ENCODE measurements around the gene CAV2.
"Not testable (repeated sequence)": the region's sequence is repeated elsewhere in the genome, so short reads cannot be mapped to it uniquely, and the experiment has no call there.

CAV2 gene, protein sequence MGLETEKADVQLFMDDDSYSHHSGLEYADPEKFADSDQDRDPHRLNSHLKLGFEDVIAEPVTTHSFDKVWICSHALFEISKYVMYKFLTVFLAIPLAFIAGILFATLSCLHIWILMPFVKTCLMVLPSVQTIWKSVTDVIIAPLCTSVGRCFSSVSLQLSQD

DNA sequence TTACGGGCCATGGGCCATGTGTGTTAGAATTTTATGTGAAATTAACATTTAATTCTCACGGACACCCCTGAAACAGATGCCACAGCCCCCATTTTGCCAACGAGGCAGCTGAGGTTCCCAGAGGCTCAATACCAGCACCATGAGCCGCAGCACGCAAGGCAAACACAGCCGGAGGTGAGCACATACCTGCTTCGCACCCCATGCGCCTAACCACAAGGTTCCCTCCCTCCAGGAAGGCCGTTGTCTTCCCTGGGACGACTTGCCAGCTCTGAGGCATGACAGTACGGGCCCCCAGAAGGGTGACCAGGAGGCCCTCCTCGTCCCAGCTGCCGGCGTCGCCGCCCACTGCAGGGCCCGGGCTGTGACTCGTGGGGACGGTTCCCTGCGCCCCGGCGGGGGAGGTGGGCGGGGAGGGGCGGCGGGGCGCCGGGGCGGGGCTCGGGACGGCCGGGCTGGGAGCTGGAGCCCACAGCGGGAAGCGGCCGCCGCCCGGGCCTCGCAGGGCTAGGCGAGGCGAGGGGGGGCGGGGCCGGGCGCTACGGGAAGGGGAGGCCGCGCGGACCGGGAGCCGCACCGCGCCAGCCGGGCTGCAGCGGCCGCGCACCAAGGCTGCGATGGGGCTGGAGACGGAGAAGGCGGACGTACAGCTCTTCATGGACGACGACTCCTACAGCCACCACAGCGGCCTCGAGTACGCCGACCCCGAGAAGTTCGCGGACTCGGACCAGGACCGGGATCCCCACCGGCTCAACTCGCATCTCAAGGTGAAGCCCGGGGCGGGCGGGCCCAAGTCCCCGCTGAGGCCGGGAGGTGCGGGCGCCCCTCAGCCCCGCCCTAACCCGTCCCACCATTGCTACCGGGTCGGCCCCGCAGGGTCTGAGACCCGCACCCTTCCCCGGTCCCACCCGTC is at the start of gene CAV2:
TSS of gene CAV2 (plus strand) at position 571 of the 910 bp plus-strand sequence. CDS start at position 615, 44 bp downstream.
- no peak for DNase-seq

DNA sequence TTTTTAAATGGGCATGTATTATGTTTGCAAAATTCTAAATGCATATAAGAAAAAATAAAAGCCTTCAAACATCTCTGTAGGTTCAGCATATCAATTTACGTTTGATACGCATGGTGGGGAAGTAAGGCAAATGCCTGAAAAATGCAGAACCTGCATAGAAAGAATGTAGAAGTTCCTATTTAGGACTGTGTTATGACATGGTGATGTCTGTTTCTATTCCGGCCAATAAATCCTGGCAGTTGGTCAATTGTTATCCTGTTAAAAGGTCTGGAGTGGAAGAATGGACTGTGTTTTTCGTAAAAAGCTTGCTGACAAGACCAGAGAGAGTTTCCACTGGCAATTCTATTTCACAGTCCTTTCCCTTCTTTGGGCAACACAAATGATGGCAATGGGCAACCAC is 49.6 kb upstream of the CAV2 start:
- DNase-seq, result no peak

- DNase-seq, result no peak
Observed at GRCh38 chr7:116451957-116452729, 47.4 kb upstream of the CAV2 start.

DNA sequence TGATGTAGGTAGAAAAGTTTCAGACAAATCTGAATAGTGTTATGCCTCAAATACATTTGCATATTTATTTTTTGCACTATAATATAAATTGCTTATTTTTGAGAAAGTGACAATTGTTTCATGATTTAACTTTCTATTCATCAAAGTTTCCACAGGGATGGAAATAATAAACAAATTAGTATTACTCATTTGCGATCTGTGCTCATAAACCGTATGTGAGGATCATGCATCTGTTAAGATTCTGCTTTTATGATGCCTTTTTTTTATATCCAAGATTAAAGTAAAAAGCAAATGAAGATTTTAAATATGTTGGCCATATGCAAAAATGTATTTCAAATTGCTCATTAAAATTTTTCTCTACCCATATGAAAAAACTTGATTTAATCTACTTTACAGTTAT is 45.2 kb upstream of the CAV2 start:
- DNase-seq, result no peak

DNA sequence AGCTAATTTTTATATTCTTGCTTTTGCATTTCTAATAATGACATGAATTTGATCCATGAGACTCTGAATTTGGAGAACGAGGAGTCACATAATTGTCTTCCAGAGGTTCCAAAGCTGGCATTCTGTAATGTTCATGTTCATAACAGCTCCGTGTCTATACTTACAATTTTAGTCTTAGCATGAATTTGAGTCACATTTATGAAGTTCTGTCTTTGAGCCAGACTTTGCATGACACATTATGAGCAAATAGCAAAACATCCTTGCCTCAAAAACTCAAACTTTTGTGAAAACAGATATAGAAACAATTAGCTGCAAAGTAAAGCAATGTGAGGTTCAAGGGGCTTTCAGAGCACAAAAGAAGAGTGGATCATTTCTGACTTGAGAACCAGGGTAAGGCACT is 44.5 kb upstream of the CAV2 start:
- no peak for DNase-seq

DNA sequence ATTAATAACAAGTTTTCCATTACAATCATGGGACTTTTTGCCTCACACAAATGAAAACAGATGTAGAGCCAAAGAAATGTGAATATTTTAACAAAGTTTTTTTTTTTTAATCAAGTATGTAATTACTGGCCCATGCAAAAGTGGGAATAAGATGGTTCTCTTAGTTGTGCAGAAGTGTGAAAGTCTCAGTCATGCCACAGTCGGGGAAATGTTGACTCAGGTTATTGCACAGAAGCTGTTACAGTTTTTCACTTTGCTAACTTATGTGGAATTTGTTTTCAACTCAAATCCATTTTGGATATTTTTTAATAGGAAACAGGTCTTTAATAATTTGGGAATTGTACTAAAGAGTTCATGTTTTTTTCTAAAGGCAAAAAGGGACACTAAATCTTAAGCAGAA is 44.0 kb upstream of the CAV2 start:
- no peak for DNase-seq

DNA sequence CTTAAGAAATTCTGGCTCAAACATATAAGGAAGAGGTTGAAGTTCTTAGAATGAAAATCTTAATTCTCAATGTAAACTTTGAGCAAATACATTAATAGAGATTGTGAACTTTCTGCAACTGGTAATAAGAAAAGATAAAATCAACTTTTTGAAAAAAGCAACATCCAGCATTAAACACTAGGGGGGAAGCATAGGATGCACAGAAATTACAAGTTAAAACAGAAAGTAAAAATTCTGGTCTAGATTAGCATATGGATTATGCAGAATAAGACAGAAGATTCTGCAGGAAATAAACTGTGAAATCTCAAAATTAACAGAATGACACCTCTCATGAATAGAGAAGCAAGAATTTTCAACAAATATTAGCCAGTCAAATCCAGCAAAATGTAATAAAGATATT is 38.0 kb upstream of the CAV2 start:
- no peak for DNase-seq

GRCh38 chr7:116463956-116464355 is 35.6 kb upstream of the CAV2 start:
- DNase-seq, result no peak

DNA sequence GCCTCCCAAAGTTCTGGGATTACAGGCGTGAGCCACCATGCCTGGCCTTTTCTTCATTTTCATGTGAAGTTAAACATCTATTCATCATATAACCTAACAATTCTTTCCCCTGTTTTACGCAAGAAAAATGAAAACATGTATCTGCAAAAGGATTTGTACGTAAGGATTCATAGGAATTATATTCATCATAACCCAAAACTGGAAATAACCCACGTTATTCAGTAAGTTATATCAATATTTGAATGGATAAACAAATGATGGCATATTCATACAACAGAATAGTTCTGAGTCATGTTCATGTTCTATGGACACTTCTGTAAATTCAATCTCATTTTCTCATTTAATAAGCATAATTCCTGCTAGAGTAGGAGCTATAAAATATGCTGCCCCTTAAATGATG is 35.2 kb upstream of the CAV2 start:
- DNase-seq, result no peak

DNA sequence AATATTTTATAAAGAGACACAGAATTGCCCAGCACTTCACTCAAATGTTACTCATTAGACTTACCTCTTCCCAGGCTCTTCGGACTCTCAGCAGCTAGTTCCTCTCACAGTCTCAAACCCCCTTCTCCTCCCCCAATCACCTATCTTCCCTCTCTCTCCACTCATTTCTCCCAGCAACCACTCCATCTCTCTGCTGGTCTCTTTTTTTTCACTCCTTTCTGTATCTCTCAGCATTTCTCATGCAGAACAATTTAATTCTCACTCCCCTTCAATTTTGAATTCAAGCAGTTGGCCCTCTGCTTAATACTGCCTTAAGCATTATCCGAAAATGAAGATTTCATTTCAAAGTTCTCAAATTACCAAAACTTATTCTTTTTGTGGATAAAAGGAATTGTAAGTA is 34.4 kb upstream of the CAV2 start:
- no peak for DNase-seq

GRCh38 chr7:116468534-116468933 is 31.0 kb upstream of the CAV2 start:
- no peak for DNase-seq

DNA sequence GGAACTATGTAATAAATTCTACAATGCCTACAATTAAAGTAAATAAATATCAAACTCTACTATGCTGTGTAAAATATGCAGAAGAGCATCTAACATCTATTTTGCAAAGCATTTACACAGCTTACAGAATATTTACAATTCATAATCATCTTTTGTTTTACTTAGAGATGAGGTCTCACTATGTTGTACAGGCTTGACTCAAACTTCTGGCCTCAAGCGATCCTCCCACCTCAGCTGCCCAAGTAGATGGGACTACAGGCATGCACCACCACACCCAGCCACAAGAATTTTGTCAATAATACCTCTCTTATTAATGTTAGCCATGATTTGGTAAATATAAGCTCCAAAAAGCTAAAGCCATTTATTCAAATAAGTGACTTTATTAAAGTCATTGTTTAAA is 21.9 kb upstream of the CAV2 start:
- DNase-seq, result no peak

- no peak for DNase-seq
Observed at GRCh38 chr7:116478834-116479233, 20.7 kb upstream of the CAV2 start.

DNA sequence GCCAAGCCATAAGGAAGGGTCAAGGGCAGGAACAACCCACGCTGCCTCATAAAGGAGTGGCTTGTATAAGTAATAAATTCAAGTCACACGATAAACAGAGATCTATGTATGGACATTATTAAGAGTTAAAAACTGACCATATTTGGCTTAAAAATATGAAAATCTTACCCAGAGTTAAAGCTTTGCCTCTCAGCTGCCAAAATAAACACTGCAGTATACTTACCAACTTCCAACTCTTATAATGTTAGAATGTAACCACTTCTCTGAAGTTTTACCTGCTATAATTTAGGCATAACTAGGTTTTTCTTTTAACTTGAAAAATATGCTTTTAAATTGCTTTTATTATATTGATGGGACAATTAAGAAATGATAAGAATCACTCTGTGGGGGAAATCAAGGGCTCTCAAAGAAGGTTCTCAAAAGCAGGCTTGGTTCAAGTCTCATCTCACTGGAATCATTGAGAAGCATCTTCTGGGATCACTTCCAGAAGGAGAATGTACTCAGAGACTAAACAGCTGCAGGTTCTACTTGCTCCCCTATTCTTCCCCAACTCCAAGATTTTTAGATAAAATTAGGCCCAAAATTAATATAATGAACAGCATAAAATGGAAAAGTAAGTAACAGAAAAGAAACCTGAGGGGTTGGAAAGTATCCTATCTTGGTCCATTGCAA is 16.1 kb upstream of the CAV2 start:
- DNase-seq, result no peak

DNA sequence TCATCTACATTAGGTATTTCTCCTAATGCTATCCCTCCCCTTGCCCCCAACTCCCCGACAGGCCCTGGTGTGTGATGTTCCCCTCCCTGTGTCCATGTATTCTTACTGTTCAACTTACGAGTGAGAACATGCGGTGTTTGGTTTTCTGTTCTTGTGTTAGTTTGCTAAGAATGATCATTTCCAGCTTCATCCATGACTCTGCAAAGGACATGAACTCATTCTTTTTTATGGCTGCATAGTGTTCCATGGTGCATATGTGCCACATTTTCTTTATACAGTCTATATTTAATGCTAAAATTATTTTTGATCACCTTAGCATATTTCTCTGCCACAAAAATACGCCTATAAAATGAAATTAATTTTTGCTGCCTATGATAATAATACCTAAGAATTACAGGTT is 15.1 kb upstream of the CAV2 start:
- DNase-seq, result not testable (repeated sequence)

GRCh38 chr7:116487907-116488521 is 11.5 kb upstream of the CAV2 start:
- DNase-seq, result no peak

GRCh38 chr7:116490351-116490750 is 9.2 kb upstream of the CAV2 start:
- no peak for DNase-seq

- no peak for DNase-seq
Observed at GRCh38 chr7:116491887-116492653, 7.5 kb upstream of the CAV2 start.

DNA sequence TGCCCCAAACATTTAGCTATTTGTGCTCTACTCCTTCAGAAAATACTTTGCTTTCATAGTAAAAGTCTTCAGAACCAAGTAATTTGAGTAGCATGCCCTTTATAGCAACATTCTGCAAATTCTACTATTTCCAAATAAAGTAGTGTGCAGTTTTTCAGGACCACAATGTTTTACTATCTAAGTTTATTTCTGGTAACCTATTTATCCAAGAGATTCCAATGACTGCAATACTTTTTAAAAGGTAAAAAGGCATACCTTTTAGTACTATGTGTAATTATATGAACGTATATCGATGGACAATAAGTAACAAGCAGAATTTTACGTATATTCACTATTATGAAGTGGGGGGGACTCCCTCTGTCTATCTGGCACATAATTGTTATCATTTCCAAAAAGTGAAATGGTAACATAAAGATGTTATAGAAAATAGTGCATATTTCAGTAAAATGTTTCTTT is 6.9 kb upstream of the CAV2 start:
- DNase-seq, result no peak

GRCh38 chr7:116493449-116493848 is 6.1 kb upstream of the CAV2 start:
- DNase-seq, result no peak

DNA sequence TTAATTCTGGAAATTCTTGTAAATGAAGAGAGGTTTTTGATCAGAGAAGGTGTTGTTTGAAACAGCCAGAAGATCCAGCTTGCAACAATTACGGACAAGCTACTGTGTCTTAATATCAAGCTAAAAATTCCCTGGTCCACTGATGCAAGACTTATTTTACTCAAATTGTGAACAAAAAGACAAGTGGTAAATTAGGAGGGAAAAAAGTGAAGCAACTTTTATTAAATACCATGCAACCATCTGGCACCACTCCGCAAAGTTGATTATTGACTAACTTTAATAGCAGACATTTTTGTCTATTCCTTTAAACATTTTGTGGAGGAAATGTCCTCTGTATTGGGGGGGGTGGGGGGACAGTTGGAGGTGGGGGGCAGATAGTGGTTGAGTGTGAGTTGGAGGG is 5.1 kb upstream of the CAV2 start:
- DNase-seq, result no peak

DNA sequence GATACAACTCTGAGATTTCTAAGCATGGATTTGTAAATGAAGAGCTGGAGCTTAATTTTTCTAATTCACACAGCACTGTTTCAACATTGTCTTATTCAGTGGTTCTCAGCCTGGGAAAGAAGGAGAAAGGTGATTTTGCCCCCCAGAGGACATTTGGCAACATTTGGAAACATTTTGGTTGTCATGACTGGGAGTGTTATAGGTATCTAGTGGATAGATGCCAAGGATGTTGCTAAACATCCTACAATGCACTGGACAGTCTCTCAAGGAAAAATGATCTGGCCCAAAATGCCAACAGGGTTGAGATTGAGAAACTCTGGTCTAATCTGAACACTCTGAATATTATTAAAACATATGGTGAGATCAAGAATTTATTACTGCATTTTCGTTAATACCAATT is 3.8 kb upstream of the CAV2 start:
- no peak for DNase-seq
